ENCODE measurements around the gene ALKBH3.

ALKBH3 gene

DNA sequence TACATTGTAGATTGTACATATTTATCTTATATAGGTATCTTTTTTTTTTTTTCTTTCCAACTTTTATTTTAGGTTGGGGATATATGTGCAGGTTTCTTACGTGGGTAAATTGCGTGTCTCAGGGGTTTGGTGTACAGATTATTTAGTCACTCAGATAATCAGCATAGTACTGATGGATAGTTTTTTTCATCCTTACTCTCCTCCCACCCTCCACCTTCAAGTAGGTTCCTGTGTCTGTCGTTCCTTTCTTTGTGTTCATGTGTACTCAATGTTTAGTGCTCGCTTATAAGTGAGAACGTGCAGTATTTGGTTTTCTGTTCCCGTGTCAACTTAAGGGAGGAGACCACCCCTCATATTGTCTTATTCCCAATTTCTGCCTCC is 71.4 kb downstream of the ALKBH3 start:
- TF ChIP-seq, protein P1, sequence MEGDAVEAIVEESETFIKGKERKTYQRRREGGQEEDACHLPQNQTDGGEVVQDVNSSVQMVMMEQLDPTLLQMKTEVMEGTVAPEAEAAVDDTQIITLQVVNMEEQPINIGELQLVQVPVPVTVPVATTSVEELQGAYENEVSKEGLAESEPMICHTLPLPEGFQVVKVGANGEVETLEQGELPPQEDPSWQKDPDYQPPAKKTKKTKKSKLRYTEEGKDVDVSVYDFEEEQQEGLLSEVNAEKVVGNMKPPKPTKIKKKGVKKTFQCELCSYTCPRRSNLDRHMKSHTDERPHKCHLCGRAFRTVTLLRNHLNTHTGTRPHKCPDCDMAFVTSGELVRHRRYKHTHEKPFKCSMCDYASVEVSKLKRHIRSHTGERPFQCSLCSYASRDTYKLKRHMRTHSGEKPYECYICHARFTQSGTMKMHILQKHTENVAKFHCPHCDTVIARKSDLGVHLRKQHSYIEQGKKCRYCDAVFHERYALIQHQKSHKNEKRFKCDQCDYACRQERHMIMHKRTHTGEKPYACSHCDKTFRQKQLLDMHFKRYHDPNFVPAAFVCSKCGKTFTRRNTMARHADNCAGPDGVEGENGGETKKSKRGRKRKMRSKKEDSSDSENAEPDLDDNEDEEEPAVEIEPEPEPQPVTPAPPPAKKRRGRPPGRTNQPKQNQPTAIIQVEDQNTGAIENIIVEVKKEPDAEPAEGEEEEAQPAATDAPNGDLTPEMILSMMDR (IDR thresholded peaks at IDR 0.05; ENCODE audit: insufficient read depth, low read length): no peak
- TF ChIP-seq SPI1 (IDR thresholded peaks at IDR 0.05; ENCODE audit: borderline replicate concordance, low read depth) (no peak), GABPA (IDR thresholded peaks at IDR 0.05; ENCODE audit: low read depth) (no peak), POLR2AphosphoS5 (IDR thresholded peaks at IDR 0.05; ENCODE audit: low read depth) (no peak), REST (IDR thresholded peaks at IDR 0.05; ENCODE audit: insufficient replicate concordance, low read depth) (no peak)
- H3K27ac ChIP-seq (replicated peaks): no peak overlapping the region
- no peak overlapping the region for H3K4me3 ChIP-seq (replicated peaks; ENCODE audit: insufficient read depth, low read length)
- peaks cover 3% of the 10 kb centered on the region for H3K27me3 ChIP-seq (ENCODE audit: insufficient read depth, poor library complexity, severe bottlenecking)
- DNase-seq (ENCODE audit: low read depth in 1 of 2, low spot score in 1 of 2): no peak

DNA sequence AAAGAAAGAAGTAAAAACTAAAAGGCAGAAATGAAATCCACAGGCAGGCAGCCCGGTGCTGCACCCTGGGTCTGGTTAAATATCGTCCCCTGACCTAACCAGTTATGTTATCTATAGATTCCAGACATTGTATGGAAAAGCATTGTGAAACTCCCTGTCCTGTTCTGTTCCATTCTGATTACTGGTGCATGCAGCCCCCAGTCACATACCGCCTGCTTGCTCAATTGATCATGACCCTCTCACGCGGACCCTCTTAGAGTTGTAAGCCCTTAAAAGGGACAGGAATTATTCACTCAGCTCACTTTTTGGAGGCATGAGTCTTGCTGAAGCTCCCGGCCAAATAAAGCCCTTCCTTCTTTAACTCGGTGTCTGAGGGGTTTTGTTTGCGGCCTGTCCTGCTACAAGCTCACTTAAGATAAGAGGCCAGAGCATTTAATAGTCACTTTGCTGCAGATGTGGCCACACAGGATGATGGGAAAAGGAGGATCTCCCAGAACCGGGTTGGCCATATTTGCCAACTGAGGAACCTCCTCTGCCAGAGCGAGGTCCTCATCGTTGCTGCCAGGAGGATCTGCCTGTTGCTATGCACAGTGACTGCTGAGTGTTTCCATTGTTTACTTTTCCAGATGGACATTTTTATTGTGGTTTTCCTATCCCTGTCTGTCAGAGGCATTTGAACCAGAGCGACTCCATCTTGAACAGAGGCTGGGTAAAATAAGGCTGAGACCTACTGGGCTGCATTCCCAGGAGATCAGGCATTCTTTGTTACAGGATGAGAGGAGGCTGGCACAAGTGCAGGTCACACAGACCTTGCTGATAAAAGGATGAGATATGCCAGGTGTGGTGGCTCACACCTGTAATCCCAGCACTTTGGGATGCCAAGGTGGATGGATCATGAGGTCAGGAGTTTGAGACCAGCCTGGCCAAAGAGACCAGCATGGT is 72.0 kb downstream of the ALKBH3 start:
- H3K4me3 ChIP-seq (replicated peaks; ENCODE audit: insufficient read depth, low read length): no peak overlapping the region
- DNase-seq (ENCODE audit: low read depth in 1 of 2, low spot score in 1 of 2): no peak
- TF ChIP-seq SPI1 (IDR thresholded peaks at IDR 0.05; ENCODE audit: borderline replicate concordance, low read depth) (no peak), GABPA (IDR thresholded peaks at IDR 0.05; ENCODE audit: low read depth) (no peak), REST (IDR thresholded peaks at IDR 0.05; ENCODE audit: insufficient replicate concordance, low read depth) (no peak), POLR2AphosphoS5 (IDR thresholded peaks at IDR 0.05; ENCODE audit: low read depth) (no peak)
- TF ChIP-seq, protein P1 (IDR thresholded peaks at IDR 0.05; ENCODE audit: insufficient read depth, low read length): no peak
- peaks cover 3% of the 10 kb centered on the region for H3K27me3 ChIP-seq (ENCODE audit: insufficient read depth, poor library complexity, severe bottlenecking)
- no peak overlapping the region for H3K27ac ChIP-seq (replicated peaks)

- TF ChIP-seq GABPA (IDR thresholded peaks at IDR 0.05; ENCODE audit: low read depth) (no peak), SPI1 (IDR thresholded peaks at IDR 0.05; ENCODE audit: borderline replicate concordance, low read depth) (no peak), POLR2AphosphoS5 (IDR thresholded peaks at IDR 0.05; ENCODE audit: low read depth) (no peak), REST (IDR thresholded peaks at IDR 0.05; ENCODE audit: insufficient replicate concordance, low read depth) (no peak)
- TF ChIP-seq, protein P1 (IDR thresholded peaks at IDR 0.05; ENCODE audit: insufficient read depth, low read length): no peak
- DNase-seq (ENCODE audit: low read depth in 1 of 2, low spot score in 1 of 2): no peak
- H3K27me3 ChIP-seq (ENCODE audit: insufficient read depth, poor library complexity, severe bottlenecking): peaks cover 3% of the 10 kb centered on the region
Observed at GRCh38 chr11:43953521-43953920, 72.9 kb downstream of the ALKBH3 start.

More at GRCh38 chr11:43953521-43953920, 72.9 kb downstream of the ALKBH3 start:
- no peak overlapping the region for H3K4me3 ChIP-seq (replicated peaks; ENCODE audit: insufficient read depth, low read length)
- no peak overlapping the region for H3K27ac ChIP-seq (replicated peaks)
